ENCODE measurements around the gene PIGW.

- no peak for TF ChIP-seq YY1 (IDR thresholded peaks at IDR 0.05; ENCODE audit: insufficient read depth, insufficient read length)
- no peak for TF ChIP-seq ZNF274 (IDR thresholded peaks at IDR 0.05; ENCODE audit: low read depth, low read length)
- TF ChIP-seq SUZ12 (IDR thresholded peaks at IDR 0.05; ENCODE audit: extremely low read depth, insufficient read depth, insufficient read length): no peak
Measured at GRCh38 chr17:36575028-36575427, 40.2 kb downstream of the PIGW start.

Measured in NT2/D1 (cell line).